ENCODE results near the gene CACNG8.
"Not testable (repeated sequence)": the region's sequence is repeated elsewhere in the genome, so short reads cannot be mapped to it uniquely, and the experiment has no call there.

Gene CACNG8

GRCh38 chr19:53962887-53963431, at the start of gene CACNG8:
Gene CACNG8 (plus strand): TSS chr19:53962937.
- DNase-seq = no peak

- DNase-seq = no peak
These were observed 47.7 kb upstream of the CACNG8 start for GRCh38 chr19:53915000-53915399.

- DNase-seq = no peak
These were observed 46.7 kb upstream of the CACNG8 start for GRCh38 chr19:53916004-53916403.

- DNase-seq = no peak
These were observed 45.4 kb upstream of the CACNG8 start for GRCh38 chr19:53917356-53917755.

- DNase-seq = no peak
These were observed 35.0 kb upstream of the CACNG8 start for GRCh38 chr19:53927739-53928138.

- DNase-seq = no peak
These were observed 26.7 kb upstream of the CACNG8 start for GRCh38 chr19:53936029-53936428.

GRCh38 chr19:53942001-53942786, 20.5 kb upstream of the CACNG8 start:
- DNase-seq = no peak

- DNase-seq = no peak
These were observed 18.3 kb upstream of the CACNG8 start for GRCh38 chr19:53944416-53944815.

GRCh38 chr19:53944933-53945332, 17.8 kb upstream of the CACNG8 start:
- DNase-seq = no peak

- no peak for DNase-seq
These were observed 17.3 kb upstream of the CACNG8 start for GRCh38 chr19:53945441-53945840.

- DNase-seq = no peak
These were observed 16.7 kb upstream of the CACNG8 start for GRCh38 chr19:53945998-53946397.

GRCh38 chr19:53947624-53948023, 15.1 kb upstream of the CACNG8 start:
- no peak for DNase-seq

- DNase-seq = not testable (repeated sequence)
These were observed 14.1 kb upstream of the CACNG8 start for GRCh38 chr19:53948611-53949010.

- DNase-seq = no peak
These were observed 11.3 kb upstream of the CACNG8 start for GRCh38 chr19:53951436-53951835.

GRCh38 chr19:53951947-53952346, 10.8 kb upstream of the CACNG8 start:
- DNase-seq = no peak

GRCh38 chr19:53953383-53953782, 9.4 kb upstream of the CACNG8 start:
- no peak for DNase-seq

GRCh38 chr19:53957448-53958167, 5.1 kb upstream of the CACNG8 start:
- DNase-seq = no peak

- no peak for DNase-seq
These were observed 4.6 kb upstream of the CACNG8 start for GRCh38 chr19:53958168-53958571.

- DNase-seq = no peak
These were observed 3.6 kb upstream of the CACNG8 start for GRCh38 chr19:53958823-53959757.

- no peak for DNase-seq
These were observed 2.5 kb upstream of the CACNG8 start for GRCh38 chr19:53960187-53960586.

GRCh38 chr19:53960886-53961285, 1.9 kb upstream of the CACNG8 start:
- DNase-seq = no peak

- no peak for DNase-seq
These were observed 997 bp upstream of the CACNG8 start for GRCh38 chr19:53961523-53962356.

Measured in CD4-positive, alpha-beta T cell treated with Interleukin-17A for 1 hour (primary cell).